Suppressor macrophage treated with lipopolysaccharide for 1 hour (primary cell): ENCODE data around the gene EXT2.

Experiments used
- DNase-seq, 3 donors: peaks; one replicate each; pipeline ENCODE4 v3.0.0-alpha.2; 2020 to 2022

EXT2 gene

DNA sequence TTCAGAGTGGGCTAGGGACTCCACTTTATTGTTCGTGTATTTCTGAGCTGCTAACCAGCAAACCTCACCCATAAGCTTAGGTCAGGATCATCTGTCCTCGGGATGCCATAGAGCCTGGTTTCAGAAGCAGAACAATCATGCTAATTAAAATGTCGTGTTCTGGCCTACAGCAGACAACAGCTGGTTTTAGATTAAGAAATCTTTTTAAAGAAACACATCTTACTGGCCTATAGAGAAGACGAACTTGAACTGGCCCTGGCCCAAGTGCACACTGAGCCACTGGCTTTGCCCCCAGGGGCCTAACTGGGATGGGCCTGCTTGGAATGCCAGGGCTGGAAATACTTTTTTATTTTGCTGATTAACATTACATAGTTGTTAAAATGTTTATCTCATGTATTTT, 151.2 kb downstream of the EXT2 start:
- DNase-seq = no peak

- no peak for DNase-seq
These were observed 152.0 kb downstream of the EXT2 start for GRCh38 chr11:44247508-44247907.

DNA sequence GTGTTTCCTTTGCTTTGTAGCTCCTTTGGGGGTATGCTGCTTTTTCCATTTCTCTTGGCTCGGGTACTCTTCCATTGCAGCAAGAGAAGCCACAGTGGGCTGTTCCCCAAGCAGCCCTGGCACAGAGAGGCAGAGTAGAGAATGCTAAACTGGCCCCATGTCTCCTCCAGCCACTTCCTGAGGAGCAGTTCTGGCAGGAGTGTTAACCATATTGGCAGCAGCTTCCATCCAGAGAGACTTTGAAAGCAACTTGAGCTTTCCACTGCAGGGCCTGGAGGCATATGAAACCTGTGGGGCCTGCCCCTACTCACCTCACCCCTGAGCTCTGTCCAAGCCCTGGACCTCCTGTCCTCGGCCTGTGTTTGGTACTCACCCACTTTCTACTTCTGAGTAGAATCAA, 152.6 kb downstream of the EXT2 start:
- no peak for DNase-seq

DNA sequence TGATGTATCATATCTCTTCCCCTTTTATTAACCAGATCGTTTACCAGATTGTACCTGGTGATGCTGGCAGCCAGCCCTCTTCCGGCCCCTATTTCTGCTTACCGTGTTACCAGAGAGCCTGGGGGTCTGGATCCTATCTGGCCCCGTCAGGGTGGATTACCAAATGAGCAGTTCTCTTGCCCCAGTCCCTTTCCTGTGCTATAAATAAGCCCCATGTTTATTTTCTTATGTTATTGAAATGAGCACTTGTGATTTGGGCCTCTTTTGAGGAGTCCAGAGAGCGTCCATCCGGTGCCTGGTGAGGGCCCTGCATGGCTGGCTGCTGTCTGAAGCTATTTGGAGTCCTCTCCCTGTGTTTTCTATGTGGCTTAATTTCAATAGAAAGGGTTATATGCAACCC, 154.9 kb downstream of the EXT2 start:
- no peak for DNase-seq

DNA sequence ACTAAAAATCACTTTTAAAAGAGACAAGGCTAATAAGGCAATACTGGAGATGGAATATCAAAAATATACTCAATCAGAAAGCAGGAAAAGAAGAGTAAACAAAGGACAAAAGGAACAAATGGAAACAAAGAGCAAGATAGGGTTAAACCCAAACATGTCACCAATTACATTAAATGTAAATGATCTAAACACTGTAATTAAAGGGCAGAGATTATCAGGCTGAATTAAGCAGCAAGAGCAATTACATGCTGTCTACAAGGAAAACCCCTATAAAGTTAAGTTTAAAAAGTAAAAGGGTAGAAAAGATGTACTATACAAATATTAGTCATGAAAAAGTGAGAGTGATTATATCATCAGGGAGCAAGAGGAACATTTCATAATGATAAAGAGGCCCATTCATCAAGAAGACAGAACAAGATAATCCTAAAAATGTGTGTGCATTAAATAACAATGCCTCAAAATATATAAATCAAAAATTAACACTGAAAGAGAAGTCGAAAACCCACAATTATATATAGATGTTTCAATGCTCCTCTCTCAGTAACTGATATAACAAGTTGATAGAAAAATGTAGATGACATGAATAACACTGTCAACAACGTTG, 157.6 kb downstream of the EXT2 start:
- no peak for DNase-seq

DNA sequence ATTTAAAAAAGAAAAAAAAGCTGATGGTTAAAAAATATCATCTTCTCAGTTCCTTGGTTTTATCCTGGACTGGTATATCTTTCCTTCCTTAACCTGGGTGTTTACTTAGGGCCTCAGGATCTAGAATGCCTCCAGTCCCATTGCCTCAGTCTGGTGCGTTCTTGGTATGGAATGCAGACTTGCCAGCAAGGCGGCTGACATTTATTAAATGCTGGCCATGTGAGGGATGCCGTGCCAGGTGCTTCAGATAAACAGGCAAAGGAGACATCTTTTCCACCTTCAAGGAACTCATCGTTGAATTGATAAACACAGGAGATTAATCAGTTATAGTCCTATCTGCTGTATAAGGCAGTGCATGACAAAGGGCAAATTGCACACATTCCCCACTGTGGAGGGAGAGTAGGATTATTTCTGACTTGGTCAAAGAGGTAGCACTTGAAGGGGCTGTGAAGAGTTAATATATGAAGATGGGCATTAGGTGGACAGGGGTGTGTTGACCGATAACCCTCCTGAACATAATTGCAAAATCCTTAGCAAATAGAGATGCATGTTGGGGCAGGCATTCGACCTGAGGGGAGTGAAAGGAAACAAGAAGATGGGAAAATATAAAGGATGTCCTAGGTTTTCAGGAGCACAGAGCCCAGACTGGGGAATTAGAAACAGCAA, 160.1 kb downstream of the EXT2 start:
- DNase-seq = no peak

DNA sequence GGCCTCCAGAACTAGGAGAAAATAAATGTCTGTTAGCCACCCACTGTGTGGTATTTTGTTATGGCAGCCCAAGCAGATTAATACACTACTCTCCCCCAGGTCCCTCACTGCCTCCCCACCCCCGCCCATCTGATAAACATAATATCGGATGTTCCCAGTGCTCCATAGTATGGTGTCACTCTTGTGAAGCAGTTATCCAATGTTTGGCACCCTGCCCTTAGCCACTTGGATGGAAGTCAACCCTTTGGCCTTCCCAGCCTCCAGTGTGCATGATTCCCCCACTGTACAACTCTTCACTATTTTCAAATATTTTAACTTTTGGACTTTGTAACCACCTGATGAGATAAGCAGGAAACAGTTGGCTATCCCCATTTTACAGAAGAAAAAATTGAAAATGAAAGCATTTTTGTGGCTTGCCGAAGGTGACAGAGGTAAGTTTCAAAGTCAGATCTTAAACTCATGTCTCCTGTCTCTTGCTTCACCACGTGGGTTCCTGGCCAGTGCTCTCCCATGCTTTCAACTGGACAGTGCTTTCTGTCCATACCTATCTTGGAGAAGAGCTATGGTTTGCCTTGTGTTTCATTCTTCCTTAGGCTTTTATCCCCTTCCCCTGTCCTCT, 161.3 kb downstream of the EXT2 start:
- no peak for DNase-seq

DNA sequence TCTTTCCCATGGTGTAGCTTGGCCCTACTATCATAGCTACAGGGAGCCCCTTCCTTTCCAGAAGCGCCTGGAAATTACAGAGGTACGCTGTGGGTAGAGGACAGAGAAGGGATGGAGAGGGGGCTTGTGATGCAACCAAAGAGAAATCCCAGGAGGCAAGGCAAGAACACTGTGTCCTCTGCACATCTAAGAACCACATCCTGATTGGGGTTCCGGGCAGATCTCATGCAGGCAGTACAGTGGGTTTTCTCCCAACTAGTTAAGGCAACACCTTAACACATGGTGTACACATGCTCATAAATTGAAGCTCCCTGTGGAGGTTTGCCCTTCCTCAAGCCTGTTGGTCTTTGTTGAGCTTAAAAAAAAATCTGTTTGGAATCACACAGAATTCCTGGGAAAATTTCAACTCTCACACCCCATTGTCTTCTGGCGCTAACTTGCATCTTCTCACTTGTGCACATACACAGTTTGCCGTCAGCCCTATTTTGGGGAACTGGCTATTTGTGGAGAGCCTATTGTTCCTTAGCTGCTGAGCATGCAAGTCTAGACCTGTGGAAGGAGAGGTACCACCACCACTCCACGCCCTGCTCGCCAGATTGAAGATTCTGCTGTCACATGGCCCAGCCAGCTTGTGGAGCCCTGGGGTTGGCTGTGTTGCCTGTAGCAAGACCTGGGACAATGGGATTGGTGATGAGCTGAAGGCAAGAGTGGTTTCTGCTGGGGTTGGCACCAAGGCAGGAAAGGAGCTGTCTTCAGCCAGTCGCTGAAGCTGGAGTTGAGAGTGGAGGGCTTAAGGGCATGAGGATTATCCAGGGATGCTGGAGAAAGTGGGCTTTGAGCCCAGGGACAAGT, 162.1 kb downstream of the EXT2 start:
- no peak for DNase-seq

DNA sequence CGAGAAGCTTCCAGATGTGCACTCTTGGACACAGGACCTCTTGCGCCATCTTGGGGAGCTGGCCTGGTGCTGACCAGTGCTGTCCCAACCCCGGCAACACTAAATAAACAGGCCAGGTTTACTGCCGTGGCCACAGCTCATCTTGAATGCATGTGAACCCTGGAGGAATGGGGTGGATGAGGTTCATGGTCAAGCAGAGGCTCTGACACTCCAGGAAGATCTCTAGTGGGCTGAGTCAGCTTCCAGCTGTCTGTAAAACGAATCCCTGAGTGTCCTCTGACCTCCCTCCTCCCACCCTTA, 162.7 kb downstream of the EXT2 start:
- no peak for DNase-seq

GRCh38 chr11:44258839-44259420, 163.5 kb downstream of the EXT2 start:
- DNase-seq = no peak

GRCh38 chr11:44260081-44260480, 164.6 kb downstream of the EXT2 start:
- no peak for DNase-seq

- DNase-seq = no peak
These were observed 166.5 kb downstream of the EXT2 start for GRCh38 chr11:44261800-44262591.

GRCh38 chr11:44263738-44264437, 168.4 kb downstream of the EXT2 start:
- DNase-seq = no peak

DNA sequence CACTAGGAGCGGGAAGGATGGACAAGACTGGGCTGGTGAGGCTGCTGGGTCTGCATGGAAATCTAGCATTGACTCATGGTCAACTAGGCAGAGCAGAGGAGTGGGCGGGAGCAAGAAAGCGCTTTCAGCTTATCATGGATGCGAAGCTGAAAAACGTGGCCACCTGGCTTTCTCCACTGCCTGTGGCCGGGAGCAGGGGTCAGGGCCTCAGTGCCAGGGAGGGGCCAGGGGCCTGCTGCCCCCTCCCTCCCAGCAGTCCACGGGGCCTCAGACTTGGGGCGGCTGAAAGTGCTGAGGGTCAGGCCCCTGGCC, 168.9 kb downstream of the EXT2 start:
- no peak for DNase-seq

DNA sequence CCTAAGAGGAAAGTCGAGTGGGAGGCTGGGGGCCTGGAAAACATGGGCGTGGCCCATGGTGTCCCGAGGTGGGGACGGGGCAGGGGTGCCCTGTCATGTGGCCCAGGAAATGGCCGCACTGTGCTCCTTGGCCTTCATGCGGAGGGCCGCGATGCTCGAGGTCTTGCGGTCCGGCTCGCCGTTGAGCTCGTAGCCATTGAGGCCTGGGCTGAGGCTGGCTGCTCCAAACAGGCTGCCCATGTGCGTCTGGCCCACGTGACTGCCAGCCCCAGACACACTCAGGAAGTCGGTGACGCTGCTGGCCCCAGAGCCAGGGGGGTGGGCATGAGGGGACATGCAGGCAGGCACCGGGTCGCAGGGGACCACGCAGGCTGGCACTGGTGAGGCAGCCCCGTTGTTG, 169.3 kb downstream of the EXT2 start:
- DNase-seq = no peak

DNA sequence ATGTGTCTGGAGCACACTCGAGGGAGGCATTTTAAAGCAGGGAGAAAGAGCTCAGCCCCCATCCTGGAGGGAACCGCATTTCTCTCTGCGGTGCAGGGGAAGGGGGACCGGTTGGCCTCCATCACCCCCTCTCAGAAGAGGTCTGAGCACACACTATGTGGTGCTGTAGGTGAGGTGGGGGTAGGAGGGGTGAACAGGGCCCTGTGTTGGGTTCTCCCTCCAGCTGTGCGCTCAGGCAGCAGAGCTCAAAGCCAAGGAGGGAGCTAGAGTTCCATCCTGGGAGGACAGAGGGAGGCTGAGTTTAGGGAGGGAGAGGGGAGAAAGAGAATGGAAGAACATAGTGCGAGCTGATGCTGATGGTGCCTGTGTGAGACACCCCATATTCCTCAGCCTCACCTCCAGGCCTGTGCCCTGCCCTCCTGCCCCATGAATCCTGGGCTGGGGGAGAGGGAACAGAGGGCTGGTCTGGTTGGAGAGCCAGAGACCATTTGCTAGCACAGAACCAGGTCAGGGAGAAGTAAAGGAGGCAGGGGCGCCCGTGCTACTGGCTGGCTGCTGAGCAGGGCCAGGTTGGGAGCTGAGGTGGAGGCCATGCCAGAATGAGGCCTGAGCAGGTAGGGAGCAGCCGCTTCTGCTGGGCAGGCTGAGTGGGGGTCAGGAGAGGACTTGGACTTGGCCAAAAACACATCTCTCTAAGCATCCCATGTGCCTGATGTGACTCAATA, 170.7 kb downstream of the EXT2 start:
- no peak for DNase-seq

- DNase-seq = no peak
These were observed 171.7 kb downstream of the EXT2 start for GRCh38 chr11:44267006-44267749.

DNA sequence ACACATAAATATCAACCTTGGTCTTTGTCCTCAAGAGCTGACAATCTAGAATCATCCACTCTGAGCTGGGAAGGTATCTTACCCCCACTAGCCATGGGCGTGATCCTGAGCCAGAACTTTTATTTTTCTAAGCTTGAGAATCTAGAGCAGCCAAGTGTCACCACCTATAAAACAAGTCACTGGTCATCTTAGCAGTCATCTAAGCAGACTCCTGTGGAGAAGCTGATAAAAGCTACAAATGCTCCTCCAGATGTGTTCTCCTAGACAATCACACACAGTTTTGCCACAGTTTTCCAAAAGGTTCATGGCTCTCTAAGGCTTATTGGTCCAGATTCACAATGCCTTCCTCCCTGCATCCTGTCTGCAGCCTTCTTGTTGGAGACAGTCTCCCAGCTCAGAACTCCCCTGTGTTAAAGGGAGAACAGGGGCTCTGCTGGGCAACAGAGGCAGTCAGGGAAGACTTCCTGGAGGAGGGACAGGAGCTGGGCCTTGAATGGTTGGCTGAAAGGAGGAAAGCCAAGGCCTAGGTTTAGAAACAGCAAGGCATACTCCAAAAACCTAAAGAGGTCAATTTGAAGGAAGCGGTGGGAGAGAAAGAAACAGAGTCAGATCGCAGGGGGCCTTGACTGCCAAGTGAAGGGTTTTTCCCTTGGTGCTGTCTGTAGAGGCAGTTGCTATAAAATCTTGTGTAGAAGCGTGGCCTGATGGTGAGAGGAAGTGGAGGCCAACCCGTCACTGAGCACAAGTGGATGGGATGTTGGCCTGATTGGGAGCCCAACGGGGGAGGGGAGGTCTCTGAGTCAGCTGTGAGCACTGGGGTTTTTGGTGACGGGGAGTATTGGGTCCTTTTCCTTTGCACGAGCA, 172.5 kb downstream of the EXT2 start:
- no peak for DNase-seq

- DNase-seq = no peak
These were observed 173.2 kb downstream of the EXT2 start for GRCh38 chr11:44268614-44269080.
